Activated B cell treated with CpG ODN at 0.5 μM for 24 hours (primary cell): Measurements from ENCODE around the gene STK40. TPM values are rescaled to one million over a fixed set of nuclear protein-coding genes. Genes with fewer than 3 reads are reported as not detected.
A peak's percentile ranks its signal among the peaks of the same experiment; 100 is the strongest.

Source experiments
- ATAC-seq: fragments of 200-7000 bp; cut with Tn5 transposase; one replicate; pipeline ENCODE4 v1.10.0; 2021; ENCODE audit warnings: low read depth, mild to moderate bottlenecking, moderate library complexity
- CTCF ChIA-PET: fragments of 350-600 bp; sonication (Branson Sonifier 250); formaldehyde crosslinking; loops from one replicate; lab custom pipeline; 2021; ENCODE audit warnings: antibody characterized with exemption; lab: Charles Lee
- POLR2A ChIA-PET: fragments of 350-600 bp; sonication (Branson Sonifier 250); formaldehyde crosslinking; loops from one replicate; lab custom pipeline; 2021; ENCODE audit warnings: antibody characterized with exemption; lab: Charles Lee
- DNase-seq: peaks from one replicate; pipeline ENCODE4 v3.0.0; 2022
- H3K27ac Mint-ChIP-seq: one replicate; pipeline ENCODE4 v1.8.0; 2020; ENCODE audit warnings: mixed read lengths
- H3K27me3 Mint-ChIP-seq: one replicate; pipeline ENCODE4 v1.8.0; 2021; ENCODE audit warnings: mixed read lengths
- H3K36me3 Mint-ChIP-seq: one replicate; pipeline ENCODE4 v1.8.0; 2021; ENCODE audit warnings: low read depth, mixed read lengths
- H3K4me1 Mint-ChIP-seq: one replicate; pipeline ENCODE4 v1.8.0; 2021; ENCODE audit warnings: mixed read lengths
- H3K4me3 Mint-ChIP-seq: one replicate; pipeline ENCODE4 v1.8.0; 2020; ENCODE audit warnings: mild to moderate bottlenecking, mixed read lengths
- H3K9me3 Mint-ChIP-seq: one replicate; pipeline ENCODE4 v1.8.0; 2020; ENCODE audit warnings: mixed read lengths
- CTCF ChIP-seq: fragments of 200-600 bp; IDR thresholded peaks from one replicate; pipeline ENCODE4 v1.8.0; 2022; ENCODE audit warnings: antibody characterized with exemption, mild to moderate bottlenecking
- intact Hi-C: fragments of 100-400 bp; cut with micrococcal nuclease; formaldehyde crosslinking; loops from one replicate; pipeline ENCODE4 v1.15.1; 2024
- total RNA-seq: library from RNA; stranded (reverse); gene quantifications from 2 replicates; pipeline ENCODE4 v1.2.3, GENCODE V29; 2022

The STK40 gene
- total RNA-seq, 1 donor from 2014 or later = 63.7 TPM

GRCh38 chr1:36349839-36350238 lies 35.9 kb downstream of the STK40 start:
- ATAC-seq (no peak), DNase-seq (no peak)
- Mint-ChIP-seq H3K36me3 (peaks cover 72% of the 10 kb centered on the region), H3K4me3 (no peak overlapping the region), H3K4me1 (peaks cover 29% of the 10 kb centered on the region), H3K9me3 (no peaks in the 10 kb centered on the region), H3K27me3 (no peaks in the 10 kb centered on the region), H3K27ac (peak overlapping the region; percentile 66)
- intact Hi-C loops = loop anchor here (1.0 to 2.0 kb wide), 2 partner anchors 19 to 71 kb away; no protein-coding TSS in a partner anchor
- TF ChIP-seq CTCF = no peak
- ChIA-PET CTCF (interaction anchor here (1.2 to 1.8 kb wide), 4 partner anchors 18 to 70 kb away, joined by 3 to 13 read pairs (median 4); no protein-coding TSS in a partner anchor), POLR2A (interaction anchor here (0.9 to 2.1 kb wide), 3 partner anchors 10 to 101 kb away, joined by 3 to 7 read pairs (median 5); partner anchors contain the start of gene OSCP1)

GRCh38 chr1:36349241-36349671 lies 36.5 kb downstream of the STK40 start:
- H3K27ac Mint-ChIP-seq = no peak overlapping the region
- peaks cover 72% of the 10 kb centered on the region for H3K36me3 Mint-ChIP-seq
- POLR2A ChIA-PET = interaction anchor here (0.6 to 2.1 kb wide), 2 partner anchors 101 to 1266 kb away, joined by 3 to 5 read pairs; partner anchors contain the start of gene OSCP1
- H3K4me1 Mint-ChIP-seq = peaks cover 29% of the 10 kb centered on the region
- DNase-seq (no peak), ATAC-seq (peak; percentile 47)
- no peaks in the 10 kb centered on the region for H3K27me3 Mint-ChIP-seq
- TF ChIP-seq CTCF = no peak
- intact Hi-C loops = no loop called here
- no peak overlapping the region for H3K4me3 Mint-ChIP-seq
- no peaks in the 10 kb centered on the region for H3K9me3 Mint-ChIP-seq
- CTCF ChIA-PET = interaction anchor here (1.4 to 1.7 kb wide), 2 partner anchors 38 to 71 kb away, joined by 3 read pairs; no protein-coding TSS in a partner anchor

- Mint-ChIP-seq H3K27me3 (no peaks in the 10 kb centered on the region), H3K27ac (no peak overlapping the region), H3K4me1 (peaks cover 23% of the 10 kb centered on the region), H3K36me3 (peaks cover 69% of the 10 kb centered on the region), H3K4me3 (no peak overlapping the region), H3K9me3 (no peaks in the 10 kb centered on the region)
- POLR2A ChIA-PET = interaction anchor here (0.5 kb wide), 1 partner anchor 65 kb away, joined by 6 read pairs; no protein-coding TSS in a partner anchor
- CTCF ChIA-PET = interaction anchor here (1.3 kb wide), 1 partner anchor 22 kb away, joined by 5 read pairs; no protein-coding TSS in a partner anchor
- DNase-seq (no peak), ATAC-seq (no peak)
- intact Hi-C loops = no loop called here
- TF ChIP-seq CTCF = no peak
Observed at GRCh38 chr1:36346741-36347370, 38.9 kb downstream of the STK40 start.

- no peak for TF ChIP-seq CTCF
- DNase-seq (no peak), ATAC-seq (no peak)
- Mint-ChIP-seq H3K27ac (no peak overlapping the region), H3K9me3 (no peaks in the 10 kb centered on the region), H3K27me3 (no peaks in the 10 kb centered on the region), H3K4me3 (no peak overlapping the region), H3K36me3 (peaks cover 72% of the 10 kb centered on the region), H3K4me1 (peaks cover 10% of the 10 kb centered on the region)
- ChIA-PET CTCF (interaction anchor here (1.2 to 1.3 kb wide), 2 partner anchors 21 to 81 kb away, joined by 3 read pairs; no protein-coding TSS in a partner anchor), POLR2A (no interaction called here)
- intact Hi-C loops = no loop called here
Observed at GRCh38 chr1:36345353-36345752, 40.4 kb downstream of the STK40 start.

GRCh38 chr1:36344395-36344680 lies 41.4 kb downstream of the STK40 start:
- Mint-ChIP-seq H3K27ac (no peak overlapping the region), H3K9me3 (no peaks in the 10 kb centered on the region), H3K4me1 (peaks cover 5% of the 10 kb centered on the region), H3K4me3 (no peak overlapping the region), H3K27me3 (no peaks in the 10 kb centered on the region), H3K36me3 (peaks cover 77% of the 10 kb centered on the region)
- ATAC-seq = no peak
- intact Hi-C loops = loop anchor here (5.0 kb wide), 1 partner anchor 37 kb away; the partner anchor contains the start of gene SH3D21
- no peak for DNase-seq
- no peak for TF ChIP-seq CTCF
- POLR2A ChIA-PET = no interaction called here
- CTCF ChIA-PET = interaction anchor here (1.0 to 4.6 kb wide), 3 partner anchors 19 to 75 kb away, joined by 3 to 48 read pairs (median 3); no protein-coding TSS in a partner anchor
